Neural progenitor cell (in vitro differentiated cells): ENCODE measurements around the gene TEAD3.

Source experiments
- EZH2phosphoT487 ChIP-seq: fragments of 200-600 bp; sonication (generic); IDR thresholded peaks from 2 replicates; pipeline ENCODE4 v1.6.1; 2017; ENCODE audit warnings: antibody characterized with exemption
- TF ChIP-seq, protein P1 (sequence below): fragments of 200-600 bp; sonication (generic); IDR thresholded peaks from 2 replicates; pipeline ENCODE4 v1.5.1; 2017; ENCODE audit warnings: antibody characterized with exemption, mild to moderate bottlenecking

DNA sequence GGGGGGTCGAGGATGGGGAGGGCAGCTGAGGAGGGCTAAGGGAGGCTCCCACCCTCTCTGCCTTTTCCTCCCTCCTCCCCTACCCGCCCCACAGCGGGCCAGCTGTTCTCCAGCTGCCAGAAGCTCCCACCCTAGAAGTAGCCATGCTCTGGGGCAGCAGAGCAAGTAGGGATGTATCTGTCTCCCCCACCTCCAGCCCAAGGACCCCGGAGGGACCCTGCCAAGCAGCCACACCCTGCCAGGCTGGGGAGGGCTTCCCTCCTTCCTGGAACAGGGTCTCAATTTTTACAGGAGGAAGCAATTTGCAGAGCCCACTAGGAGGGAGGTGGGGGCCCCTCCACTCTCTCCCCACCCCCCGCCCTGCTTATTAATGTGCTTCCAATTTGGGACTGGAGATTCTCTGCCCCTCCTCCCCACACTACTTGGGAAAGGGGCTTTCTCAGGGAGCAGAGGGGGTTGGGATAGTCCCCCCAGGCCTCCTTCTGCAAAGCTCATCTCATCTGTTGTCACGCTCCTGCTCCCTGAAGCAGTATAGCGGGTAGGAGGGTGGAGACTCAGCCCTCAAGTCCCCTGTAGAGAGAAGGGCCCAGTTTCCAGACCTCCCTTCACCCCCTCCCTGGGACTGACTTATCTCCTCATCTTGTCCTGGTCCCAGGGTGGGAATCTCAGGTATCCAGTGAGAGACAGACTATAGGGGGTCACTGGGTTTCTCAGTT lies 4.5 kb downstream of the TEAD3 start:
- TF ChIP-seq, protein P1, sequence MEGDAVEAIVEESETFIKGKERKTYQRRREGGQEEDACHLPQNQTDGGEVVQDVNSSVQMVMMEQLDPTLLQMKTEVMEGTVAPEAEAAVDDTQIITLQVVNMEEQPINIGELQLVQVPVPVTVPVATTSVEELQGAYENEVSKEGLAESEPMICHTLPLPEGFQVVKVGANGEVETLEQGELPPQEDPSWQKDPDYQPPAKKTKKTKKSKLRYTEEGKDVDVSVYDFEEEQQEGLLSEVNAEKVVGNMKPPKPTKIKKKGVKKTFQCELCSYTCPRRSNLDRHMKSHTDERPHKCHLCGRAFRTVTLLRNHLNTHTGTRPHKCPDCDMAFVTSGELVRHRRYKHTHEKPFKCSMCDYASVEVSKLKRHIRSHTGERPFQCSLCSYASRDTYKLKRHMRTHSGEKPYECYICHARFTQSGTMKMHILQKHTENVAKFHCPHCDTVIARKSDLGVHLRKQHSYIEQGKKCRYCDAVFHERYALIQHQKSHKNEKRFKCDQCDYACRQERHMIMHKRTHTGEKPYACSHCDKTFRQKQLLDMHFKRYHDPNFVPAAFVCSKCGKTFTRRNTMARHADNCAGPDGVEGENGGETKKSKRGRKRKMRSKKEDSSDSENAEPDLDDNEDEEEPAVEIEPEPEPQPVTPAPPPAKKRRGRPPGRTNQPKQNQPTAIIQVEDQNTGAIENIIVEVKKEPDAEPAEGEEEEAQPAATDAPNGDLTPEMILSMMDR = no peak
- TF ChIP-seq EZH2phosphoT487 = no peak
